HepG2 (cell line): ENCODE data around the gene PEMT. TPM values are rescaled to one million over a fixed set of nuclear protein-coding genes. Genes with fewer than 3 reads are reported as not detected.
A peak's percentile ranks its signal among the peaks of the same experiment; 100 is the strongest.

ENCODE experiments used
- ATAC-seq: fragments of 200-7000 bp; cut with Tn5 transposase; 3 replicates; pipeline ENCODE4 v1.9.1; 2020; ENCODE audit warnings: mild to moderate bottlenecking, moderate library complexity
- BruUV-seq: library from RNA; stranded (reverse); fragments of 400-500 nt; replicated peaks from 2 replicates; lab custom pipeline; 2021; lab: Mats Ljungman, UMichigan
- CTCF ChIA-PET: fragments of 300-600 bp; formaldehyde crosslinking; extraction: SDS; loops from one replicate; lab custom pipeline; 2021; ENCODE audit warnings: low total read pairs, inconsistent platforms, low intra/inter-chr PET ratio; lab: Yijun Ruan, JAX
- POLR2A ChIA-PET: fragments of 350-600 bp; sonication (Branson Sonifier 250); formaldehyde crosslinking; loops from one replicate; lab custom pipeline; 2020; ENCODE audit warnings: antibody characterized with exemption, inconsistent platforms; lab: Yijun Ruan, JAX
- DNase-seq: peaks from one replicate; pipeline ENCODE4 v3.0.0-alpha.2; 2015; ENCODE audit warnings: low spot score
- FAIRE-seq: peaks from 3 replicates; lab custom pipeline; 2011; peaks lifted over from hg19 to GRCh38; lab: Jason Lieb, UNC
- H2AFZ ChIP-seq: one replicate; pipeline ENCODE4 v1.6.1; 2011; ENCODE audit warnings: low read length, inconsistent platforms
- H3K27ac ChIP-seq: fragments of 300-600 bp; 3 replicates; pipeline ENCODE4 v1.8.0; 2011; ENCODE audit warnings: mixed run types, mild to moderate bottlenecking, mixed read lengths, low read length, inconsistent platforms; ENCODE audit not compliant: insufficient read depth; ENCODE audit errors: extremely low read length
- H3K27me3 ChIP-seq, 2 experiments: fragments of 200-600 bp in 1 of 2; 2 replicates in 1 of 2; 3 replicates in 1 of 2; pipeline versions ENCODE4 v1.6.0 to v1.8.0; 2011; ENCODE audit warnings: low read length in 2 of 2, mild to moderate bottlenecking in 2 of 2, moderate library complexity in 2 of 2, inconsistent platforms in 1 of 2; ENCODE audit not compliant: insufficient read depth in 2 of 2, control insufficient read depth in 1 of 2
- H3K36me3 ChIP-seq, 2 experiments: fragments of 200-600 bp in 1 of 2; replicated peaks in 1 of 2; 2 replicates in 1 of 2; 3 replicates in 1 of 2; pipeline versions ENCODE4 v1.5.1 to v1.8.0; 2011; ENCODE audit warnings: low read length in 2 of 2, inconsistent platforms in 1 of 2; ENCODE audit not compliant: insufficient read depth in 2 of 2, control insufficient read depth in 1 of 2
- H3K4me1 ChIP-seq: 2 replicates; pipeline ENCODE4 v1.5.1; 2012; ENCODE audit warnings: low read length, inconsistent platforms; ENCODE audit not compliant: insufficient read depth
- H3K4me2 ChIP-seq: 2 replicates; pipeline ENCODE4 v1.6.0; 2011; ENCODE audit warnings: low read depth, low read length, inconsistent platforms
- H3K4me3 ChIP-seq, 3 experiments: fragments of 200-600 bp in 1 of 3; sonication (generic), shearing (Covaris generic) in 1 of 3; replicated peaks in 1 of 3; 2 replicates each; pipeline ENCODE4 v1.5.1; 2011 to 2016; ENCODE audit warnings: low read length in 3 of 3, inconsistent platforms in 2 of 3, low read depth in 2 of 3, mild to moderate bottlenecking in 2 of 3, control low read depth in 1 of 3, mixed read lengths in 1 of 3; ENCODE audit not compliant: insufficient read depth in 1 of 3
- H3K79me2 ChIP-seq: one replicate; pipeline ENCODE4 v1.6.1; 2011; ENCODE audit warnings: low read length, inconsistent platforms; ENCODE audit not compliant: insufficient read depth
- H3K9ac ChIP-seq: 2 replicates; pipeline ENCODE4 v1.6.0; 2011; ENCODE audit warnings: mild to moderate bottlenecking, low read depth, low read length, inconsistent platforms; ENCODE audit not compliant: insufficient read depth
- H3K9me3 ChIP-seq: 2 replicates; pipeline ENCODE4 v1.5.1; 2012; ENCODE audit warnings: mild to moderate bottlenecking, low read length
- H4K20me1 ChIP-seq: 2 replicates; pipeline ENCODE4 v1.6.0; 2011; ENCODE audit warnings: inconsistent platforms, mild to moderate bottlenecking, low read length, moderate library complexity; ENCODE audit not compliant: insufficient read depth
- CHCHD3 ChIP-seq: sonication (generic); formaldehyde crosslinking; IDR thresholded peaks from 2 replicates; pipeline ENCODE4 v1.8.0; 2022; ENCODE audit warnings: mild to moderate bottlenecking, missing genetic modification reagents, moderate library complexity
- CTCF ChIP-seq: sonication (generic); formaldehyde crosslinking; IDR thresholded peaks from 2 replicates; pipeline ENCODE4 v1.5.0; 2020; ENCODE audit warnings: mild to moderate bottlenecking, missing genetic modification reagents, moderate library complexity
- IKZF4 ChIP-seq: sonication (generic); formaldehyde crosslinking; IDR thresholded peaks from 2 replicates; pipeline ENCODE4 v1.5.1; 2020; ENCODE audit warnings: borderline replicate concordance, mild to moderate bottlenecking, low read depth, missing genetic modification reagents; ENCODE audit errors: not compliant biosample characterization
- KIAA2018 ChIP-seq: sonication (generic); formaldehyde crosslinking; IDR thresholded peaks from 2 replicates; pipeline ENCODE4 v1.5.0; 2020; ENCODE audit warnings: mild to moderate bottlenecking, missing genetic modification reagents, borderline replicate concordance
- PRPF4 ChIP-seq: fragments of 200-400 bp; formaldehyde crosslinking; IDR thresholded peaks from 2 replicates; pipeline ENCODE4 v1.6.1; 2016; ENCODE audit warnings: low read length, low read depth; ENCODE audit not compliant: poor library complexity, severe bottlenecking
- SP1 ChIP-seq, 2 experiments: fragments of 450-650 bp in 1 of 2; sonication (generic) in 1 of 2; formaldehyde crosslinking in 1 of 2; IDR thresholded peaks; 2 replicates each; pipeline versions ENCODE4 v1.4.0 to v1.6.1; 2016 to 2020; ENCODE audit warnings: missing genetic modification reagents in 1 of 2
- ZNF296 ChIP-seq: sonication (generic); formaldehyde crosslinking; conservative IDR thresholded peaks from 2 replicates; pipeline ENCODE4 v1.5.0; 2020; ENCODE audit warnings: mild to moderate bottlenecking, missing genetic modification reagents
- ZNF737 ChIP-seq: sonication (generic); formaldehyde crosslinking; IDR thresholded peaks from 2 replicates; pipeline ENCODE4 v1.5.0; 2020; ENCODE audit warnings: missing genetic modification reagents, mild to moderate bottlenecking, borderline replicate concordance
- WGBS: methylation state at CpG from one replicate; pipeline ENCODE4 v1.1.6; 2017; ENCODE audit warnings: low lambda C conversion rate; 5-methylcytosine and 5-hydroxymethylcytosine counted together
- in situ Hi-C: cut with HindIII; loops from 2 replicates; pipeline ENCODE4 v1.10.0; 2017; ENCODE audit warnings: low pct_unique_long_range_greater_than_20kb; ENCODE audit not compliant: extremely low pct_ligation_motif_present
- intact Hi-C: fragments of 100-400 bp; cut with micrococcal nuclease; formaldehyde crosslinking; loops from one replicate; pipeline ENCODE4 v1.10.0; 2022; ENCODE audit not compliant: unreplicated experiment
- polyA plus RNA-seq, 8 experiments: library from polyadenylated mRNA; depleted of rRNA in 3 of 8; stranded (reverse) in 7 of 8; unstranded in 1 of 8; fragments of >200 nt; fragmentation: Illumina TruSeq in 4 of 8; extraction: Trizol in 4 of 8; gene quantifications; 2 replicates each; pipeline versions ENCODE4 v1.2.1 to v1.2.3, GENCODE V29; 2011 to 2016; ENCODE audit warnings: low read depth in 4 of 8, missing spikeins in 1 of 8, mixed read lengths in 1 of 8; ENCODE audit not compliant: insufficient read depth in 1 of 8
- total RNA-seq, 5 experiments: library from RNA; depleted of rRNA; stranded (reverse); fragments of >200 nt; fragmentation: Illumina TruSeq; extraction: Trizol; gene quantifications; 2 replicates each; pipeline ENCODE4 v1.2.3, GENCODE V29; 2016; ENCODE audit warnings: low read depth in 1 of 5

PEMT gene
- total and polyA plus RNA-seq, 2 of the 13 experiments (the other 11 are each of a cell fraction or from before 2014, with no cell fraction given): 31.7 to 43.6 TPM

- no peak for TF ChIP-seq SP1 (IDR thresholded peaks at IDR 0.05)
- TF ChIP-seq SP1 (CRISPR knock-in tag; IDR thresholded peaks at IDR 0.05): no peak
- TF ChIP-seq IKZF4: no peak
Observed at GRCh38 chr17:17497065-17497844, 94.3 kb downstream of the PEMT start (continued).

GRCh38 chr17:17496189-17497064 lies 95.1 kb downstream of the PEMT start, which contains the start of gene RASD1:
Gene RASD1 (minus strand): TSS chr17:17496395. CDS start chr17:17496181, 214 bp downstream.
- H3K4me1 ChIP-seq: peaks cover 26% of the 10 kb centered on the region
- in situ Hi-C loops (loop anchor here (5.0 kb wide), 1 partner anchor 139 kb away; no protein-coding TSS in a partner anchor), intact Hi-C loops (loop anchor here (1.0 to 5.0 kb wide), 6 partner anchors 42 to 146 kb away; no protein-coding TSS in a partner anchor)
- no TSS peak for BruUV-seq
- H3K36me3 ChIP-seq: peaks cover 3 to 6% of the 10 kb centered on the region in 2 experiments; a peak in 2 of 5 replicates
- H3K27ac ChIP-seq: peak within 1 kb of the TSS; percentile 34
- ATAC-seq (peak; percentile 86), DNase-seq (peak; percentile 59), FAIRE-seq (no peak)
- 0% methylated on average over 11 of the region's 93 CpGs for WGBS
- POLR2A ChIA-PET: interaction anchor here (0.6 to 3.4 kb wide), 53 partner anchors 9 to 617 kb away, joined by 3 to 114 read pairs (median 6); partner anchors contain the start of genes MED9 and PEMT
- CTCF ChIA-PET: interaction anchor here (0.9 to 3.3 kb wide), 5 partner anchors 73 to 145 kb away, joined by 3 to 55 read pairs (median 7); no protein-coding TSS in a partner anchor
- H3K4me3 ChIP-seq: peak within 1 kb of the TSS; percentile 53 to 71 (median 65); a peak in 5 of 6 replicates
- H3K9me3 ChIP-seq: no peaks in the 10 kb centered on the region
- H3K4me2 ChIP-seq: peak within 1 kb of the TSS; percentile 74
- no peaks in the 10 kb centered on the region for H3K79me2 ChIP-seq
- H3K9ac ChIP-seq: peak within 1 kb of the TSS; percentile 75
- H3K27me3 ChIP-seq: peaks cover 4 to 39% of the 10 kb centered on the region in 2 experiments; a peak in 4 of 5 replicates
- H2AFZ ChIP-seq: no peak within 1 kb of the TSS
- no peaks in the 10 kb centered on the region for H4K20me1 ChIP-seq
- TF ChIP-seq PRPF4: no peak
- peak; percentile 81 for TF ChIP-seq CTCF (CRISPR knock-in tag)
- no peak; the same call in 1 of the 2 replicates for TF ChIP-seq CHCHD3 (CRISPR knock-in tag)
- TF ChIP-seq ZNF737 (CRISPR knock-in tag): no peak
- no peak for TF ChIP-seq ZNF296 (CRISPR knock-in tag)
- TF ChIP-seq KIAA2018: no peak
